ENCODE results near the gene E2F6.
A peak's percentile ranks its signal among the peaks of the same experiment; 100 is the strongest.

DNA sequence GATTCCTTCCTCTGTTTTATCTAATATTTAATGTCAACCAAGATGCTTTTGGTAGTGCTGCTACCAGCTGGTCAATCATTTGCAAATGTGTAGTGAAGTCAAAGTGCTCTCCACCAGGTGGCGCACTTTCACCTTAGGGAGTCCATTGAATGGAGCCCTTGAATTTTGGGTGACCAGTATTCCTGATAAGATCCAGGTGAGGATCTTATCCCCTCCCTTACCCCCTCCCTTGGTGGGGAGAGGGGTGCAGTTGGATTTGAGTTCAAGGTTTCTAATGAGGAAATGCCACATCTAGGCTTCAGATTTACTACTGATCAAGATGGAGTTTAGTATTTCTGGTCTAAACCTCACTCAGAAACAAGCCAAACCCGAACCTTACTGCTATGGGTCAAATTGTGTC is 12.0 kb upstream of the E2F6 start:
- TF ChIP-seq POLR2A (IDR thresholded peaks at IDR 0.05; ENCODE audit: control extremely low read depth in 1 of 2, low read depth in 2 of 2, low read length in 2 of 2) (no peak), JUN (IDR thresholded peaks at IDR 0.05; ENCODE audit: low read depth, low read length) (no peak), TBP (IDR thresholded peaks at IDR 0.05; ENCODE audit: low read depth, low read length) (no peak), CTCF (IDR thresholded peaks at IDR 0.05; ENCODE audit: control extremely low read depth in 1 of 3, insufficient read depth in 1 of 3, low read depth in 1 of 3, low read length in 3 of 3) (peak; percentile 45 to 90 (median 78)), SIN3A (conservative IDR thresholded peaks at IDR 0.05 in 1 of 2, IDR thresholded peaks at IDR 0.05 in 1 of 2; ENCODE audit: low read depth in 1 of 2, low read length in 2 of 2) (0 out of 4 replicates have a peak, but pooled peaks of 1 of the 2 experiments have one; percentile 33)

All from H1 (cell line).